Colonic mucosa (tissue), 4 donors: ENCODE results near the gene FBF1. TPM values are rescaled to one million over a fixed set of nuclear protein-coding genes. Genes with fewer than 3 reads are reported as not detected.

Source experiments
- DNase-seq: peaks from one replicate; pipeline ENCODE4 v3.0.0-alpha.2; 2020
- H3K27ac ChIP-seq: fragments of 200-600 bp; one replicate; pipeline ENCODE4 v1.8.0; 2021
- H3K27me3 ChIP-seq: fragments of 200-600 bp; one replicate; pipeline ENCODE4 v1.8.0; 2021
- H3K36me3 ChIP-seq: fragments of 200-600 bp; one replicate; pipeline ENCODE4 v1.8.0; 2021
- H3K4me1 ChIP-seq: fragments of 200-600 bp; one replicate; pipeline ENCODE4 v1.8.0; 2021; ENCODE audit warnings: mild to moderate bottlenecking
- H3K4me3 ChIP-seq: fragments of 200-600 bp; one replicate; pipeline ENCODE4 v1.8.0; 2021
- H3K9ac ChIP-seq, 2 donors: one replicate each; pipeline ENCODE4 v1.7.0; 2013; ENCODE audit warnings: control low read depth in 2 of 2, low read depth in 2 of 2, low read length in 2 of 2
- H3K9me3 ChIP-seq: fragments of 200-600 bp; one replicate; pipeline ENCODE4 v1.8.0; 2021
- intact Hi-C: fragments of 100-400 bp; cut with DNase I; formaldehyde crosslinking; loops from one replicate; pipeline ENCODE4 v1.14.1; 2022
- total RNA-seq, 2 donors: library from RNA; stranded (reverse); fragmentation: NEBNext Ultra II Directional in 1 of 2; extraction: Animal tissue kit (Norgen Biotek cat#: 25700) in 1 of 2; gene quantifications; one replicate each; pipeline ENCODE4 v1.2.1, GENCODE V29; 2021
- TF ChIP-seq, protein P1 (sequence below): fragments of 200-600 bp; IDR thresholded peaks from one replicate; pipeline ENCODE4 v1.8.0; 2022; ENCODE audit warnings: antibody characterized with exemption, mild to moderate bottlenecking
- donor health status: healthy.
- donor health status: DM: no; HTN: no; CAD: no.
- donor health status: DM: no; HTN: no; CAD: no.

Gene FBF1
- total RNA-seq, 2 donors from 2014 or later = 3.2 to 21.5 TPM

DNA sequence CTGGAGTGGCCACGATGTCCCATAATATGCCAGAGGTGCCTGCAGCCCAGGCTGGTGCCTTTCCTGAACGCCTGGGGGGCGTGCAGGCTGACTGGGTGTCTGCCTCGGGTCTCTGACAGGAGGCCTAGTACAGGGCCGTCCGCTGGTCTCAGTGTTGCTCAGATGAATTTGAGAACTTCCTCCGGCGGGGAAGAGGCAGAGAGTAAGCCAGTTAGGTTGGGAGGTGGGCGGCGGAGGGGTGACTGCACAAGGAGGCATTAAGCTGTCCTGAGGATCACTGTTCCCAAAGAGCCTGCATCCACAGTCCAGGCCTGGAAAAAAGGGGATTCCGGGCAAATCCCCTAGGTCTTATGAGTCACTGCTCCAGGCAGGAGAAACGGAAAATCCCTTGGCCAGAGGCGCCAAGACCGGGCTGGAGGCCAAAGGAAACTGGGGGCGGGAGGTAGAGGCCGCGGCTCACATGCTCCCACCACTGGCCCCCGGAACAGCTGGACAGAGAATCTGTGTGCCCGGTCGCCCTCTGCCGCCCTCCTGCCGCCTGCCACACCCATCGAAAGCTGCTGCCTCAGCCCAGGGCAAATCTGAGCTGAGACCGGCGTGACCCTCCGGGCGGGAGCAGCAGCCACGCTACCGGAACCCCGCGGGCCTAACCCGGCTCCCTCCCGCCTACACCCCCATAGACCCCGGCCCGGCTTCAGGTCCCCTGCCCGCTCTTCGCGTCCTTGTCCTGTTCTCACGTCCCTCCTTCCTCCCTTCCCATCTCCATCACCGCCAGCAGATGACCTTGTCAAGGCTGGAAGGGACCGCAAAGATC, 63.7 kb downstream of the FBF1 start:
- Histone ChIP-seq H3K27ac (peak overlapping the region; percentile 98), H3K4me3 (peak overlapping the region; percentile 71), H3K27me3 (no peaks in the 10 kb centered on the region), H3K4me1 (peaks cover 19% of the 10 kb centered on the region), H3K9ac (peak overlapping the region; percentile 89 to 93), H3K36me3 (peaks cover 5% of the 10 kb centered on the region), H3K9me3 (no peaks in the 10 kb centered on the region)
- TF ChIP-seq, protein P1, sequence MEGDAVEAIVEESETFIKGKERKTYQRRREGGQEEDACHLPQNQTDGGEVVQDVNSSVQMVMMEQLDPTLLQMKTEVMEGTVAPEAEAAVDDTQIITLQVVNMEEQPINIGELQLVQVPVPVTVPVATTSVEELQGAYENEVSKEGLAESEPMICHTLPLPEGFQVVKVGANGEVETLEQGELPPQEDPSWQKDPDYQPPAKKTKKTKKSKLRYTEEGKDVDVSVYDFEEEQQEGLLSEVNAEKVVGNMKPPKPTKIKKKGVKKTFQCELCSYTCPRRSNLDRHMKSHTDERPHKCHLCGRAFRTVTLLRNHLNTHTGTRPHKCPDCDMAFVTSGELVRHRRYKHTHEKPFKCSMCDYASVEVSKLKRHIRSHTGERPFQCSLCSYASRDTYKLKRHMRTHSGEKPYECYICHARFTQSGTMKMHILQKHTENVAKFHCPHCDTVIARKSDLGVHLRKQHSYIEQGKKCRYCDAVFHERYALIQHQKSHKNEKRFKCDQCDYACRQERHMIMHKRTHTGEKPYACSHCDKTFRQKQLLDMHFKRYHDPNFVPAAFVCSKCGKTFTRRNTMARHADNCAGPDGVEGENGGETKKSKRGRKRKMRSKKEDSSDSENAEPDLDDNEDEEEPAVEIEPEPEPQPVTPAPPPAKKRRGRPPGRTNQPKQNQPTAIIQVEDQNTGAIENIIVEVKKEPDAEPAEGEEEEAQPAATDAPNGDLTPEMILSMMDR = no peak
- peak; percentile 90 for DNase-seq
- intact Hi-C loops = no loop called here

DNA sequence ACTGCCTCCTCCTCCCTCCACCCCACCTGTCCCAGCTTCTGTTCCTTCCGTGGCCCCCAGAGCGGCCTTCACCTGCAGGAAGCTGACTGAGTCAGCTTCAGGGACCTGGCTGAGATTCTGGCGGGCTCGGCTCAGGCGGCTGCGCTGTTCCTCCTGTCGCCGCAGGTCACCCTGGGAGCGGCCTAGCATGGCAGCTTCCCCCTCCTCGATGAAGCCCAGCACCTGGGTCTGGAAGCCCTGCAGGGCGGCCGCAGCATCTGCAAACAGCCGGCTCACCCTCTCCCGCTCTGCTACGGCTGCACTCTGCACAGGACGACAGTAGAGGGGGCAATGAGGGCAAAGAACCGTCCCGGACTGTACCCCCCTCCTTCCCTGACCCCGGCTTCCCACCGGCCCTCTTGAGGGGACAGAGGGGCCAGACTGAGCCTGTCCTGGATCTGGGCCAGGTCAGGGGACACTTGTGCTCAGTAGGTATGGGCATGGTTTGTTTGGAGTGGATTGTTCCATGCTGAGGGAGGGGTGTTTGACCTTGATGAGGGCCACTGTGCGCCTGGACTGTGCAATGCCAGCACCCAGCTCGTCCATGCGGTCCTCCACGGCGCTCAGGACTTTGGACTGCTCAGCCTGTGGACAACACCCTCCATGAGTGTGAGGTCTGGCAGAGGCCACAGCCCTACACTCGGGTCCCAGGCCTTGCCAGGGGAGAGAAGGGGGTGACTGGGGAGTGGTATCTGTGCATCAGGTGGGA, 64.5 kb downstream of the FBF1 start:
- H3K4me3 ChIP-seq = peak overlapping the region; percentile 71
- peak overlapping the region; percentile 98 for H3K27ac ChIP-seq
- intact Hi-C loops = no loop called here
- H3K4me1 ChIP-seq = peaks cover 19% of the 10 kb centered on the region
- TF ChIP-seq, protein P1 = no peak
- DNase-seq = peak; percentile 90
- H3K9ac ChIP-seq = peak overlapping the region; percentile 89 to 93
- H3K9me3 ChIP-seq = no peaks in the 10 kb centered on the region
- peaks cover 5% of the 10 kb centered on the region for H3K36me3 ChIP-seq
- no peaks in the 10 kb centered on the region for H3K27me3 ChIP-seq

DNA sequence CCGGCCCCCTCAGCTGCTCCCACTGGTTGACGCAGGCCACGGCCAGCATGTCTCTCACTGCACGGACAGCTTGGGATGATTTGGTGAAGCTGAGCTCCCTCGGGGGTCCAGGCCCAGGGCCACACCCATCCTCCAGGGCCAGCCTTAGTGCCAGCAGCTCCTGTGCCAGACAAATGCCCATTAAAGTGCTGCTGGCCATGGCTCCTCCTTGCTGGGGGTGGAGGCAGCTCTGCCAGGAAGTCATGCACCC, 65.0 kb downstream of the FBF1 start:
- H3K36me3 ChIP-seq = peaks cover 5% of the 10 kb centered on the region
- TF ChIP-seq, protein P1 = no peak
- no peaks in the 10 kb centered on the region for H3K27me3 ChIP-seq
- intact Hi-C loops = no loop called here
- H3K4me3 ChIP-seq = peak overlapping the region; percentile 71
- peaks cover 19% of the 10 kb centered on the region for H3K4me1 ChIP-seq
- no peak for DNase-seq
- peak overlapping the region; percentile 98 for H3K27ac ChIP-seq
- H3K9me3 ChIP-seq = no peaks in the 10 kb centered on the region
- H3K9ac ChIP-seq = peak overlapping the region; percentile 89 to 93

DNA sequence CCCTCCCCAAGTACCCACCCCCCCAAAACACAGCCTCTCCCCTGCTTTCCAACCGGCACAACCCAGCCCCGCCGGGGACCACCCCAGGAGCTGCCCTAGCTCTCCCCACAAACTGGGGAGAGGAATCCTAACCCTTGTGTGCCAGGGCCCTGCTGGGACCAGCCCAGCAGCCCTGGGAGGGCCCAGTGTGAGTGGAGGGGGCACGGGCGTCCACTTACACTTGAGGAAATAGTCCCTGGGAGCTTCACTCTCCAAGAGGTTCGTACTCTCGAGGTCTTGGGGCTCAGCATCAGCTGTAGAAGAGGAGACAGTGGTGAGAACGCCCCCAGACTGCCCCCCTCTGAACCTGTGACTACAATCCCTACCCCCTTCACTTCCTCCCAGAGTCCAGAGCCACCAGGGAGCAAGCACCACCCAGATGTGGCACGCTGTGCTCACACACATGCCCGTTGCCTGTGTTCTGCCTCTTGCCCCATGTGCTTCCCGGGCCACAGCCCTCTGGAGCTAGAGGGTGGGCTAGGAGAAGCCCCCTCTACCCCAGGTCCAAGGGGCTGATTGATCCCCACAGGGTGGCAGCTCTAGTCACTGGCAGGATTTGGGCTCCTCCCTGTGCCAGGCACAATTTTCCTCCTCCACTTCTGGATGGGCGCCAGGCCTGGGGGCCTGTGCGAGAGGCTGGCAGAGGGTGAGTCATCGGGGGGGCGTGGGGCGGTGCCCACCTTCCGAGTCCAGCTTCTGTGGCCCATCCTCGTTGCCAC, 65.5 kb downstream of the FBF1 start:
- peaks cover 19% of the 10 kb centered on the region for H3K4me1 ChIP-seq
- intact Hi-C loops = no loop called here
- H3K9me3 ChIP-seq = no peaks in the 10 kb centered on the region
- H3K27me3 ChIP-seq = no peaks in the 10 kb centered on the region
- H3K27ac ChIP-seq = peak overlapping the region; percentile 98
- H3K4me3 ChIP-seq = peak overlapping the region; percentile 71
- H3K36me3 ChIP-seq = peaks cover 5% of the 10 kb centered on the region
- TF ChIP-seq, protein P1 = no peak
- peak; percentile 68 for DNase-seq
- peak overlapping the region; percentile 89 to 93 for H3K9ac ChIP-seq
